ENCODE data around the gene RPS10. TPM values are rescaled to one million over a fixed set of nuclear protein-coding genes. Genes with fewer than 3 reads are reported as not detected.
"Not testable (repeated sequence)": the region's sequence is repeated elsewhere in the genome, so short reads cannot be mapped to it uniquely, and the experiment has no call there.

Gene RPS10
- total RNA-seq, 1 experiment from 2014 or later, result 3,132 TPM

GRCh38 chr6:34393191-34393965, 32.5 kb downstream of the RPS10 start:
- no peak for DNase-seq (ENCODE audit: low spot score)

GRCh38 chr6:34392497-34393190, 33.2 kb downstream of the RPS10 start, which contains the start of gene NUDT3:
Gene NUDT3 (minus strand): TSS chr6:34392669. CDS start chr6:34392362, 307 bp downstream.
- peak; percentile 91 for DNase-seq (ENCODE audit: low spot score)

- DNase-seq (ENCODE audit: low spot score), result peak; percentile 61
Measured at GRCh38 chr6:34391786-34392496, 33.9 kb downstream of the RPS10 start.

GRCh38 chr6:34391473-34391785, 34.4 kb downstream of the RPS10 start:
- no peak for DNase-seq (ENCODE audit: low spot score)

- DNase-seq (ENCODE audit: low spot score), result peak; percentile 40
Measured at GRCh38 chr6:34390531-34391472, 35.1 kb downstream of the RPS10 start.

GRCh38 chr6:34389034-34389433, 36.8 kb downstream of the RPS10 start:
- DNase-seq (ENCODE audit: low spot score), result no peak

GRCh38 chr6:34388421-34388820, 37.4 kb downstream of the RPS10 start:
- no peak for DNase-seq (ENCODE audit: low spot score)

GRCh38 chr6:34386316-34387137, 39.3 kb downstream of the RPS10 start:
- DNase-seq (ENCODE audit: low spot score), result no peak

- no peak for DNase-seq (ENCODE audit: low spot score)
Measured at GRCh38 chr6:34385793-34386195, 40.1 kb downstream of the RPS10 start.

GRCh38 chr6:34384321-34385153, 41.3 kb downstream of the RPS10 start:
- DNase-seq (ENCODE audit: low spot score), result no peak

GRCh38 chr6:34383656-34384320, 42.1 kb downstream of the RPS10 start:
- no peak for DNase-seq (ENCODE audit: low spot score)

- DNase-seq (ENCODE audit: low spot score), result no peak
Measured at GRCh38 chr6:34383161-34383631, 42.7 kb downstream of the RPS10 start.

GRCh38 chr6:34381081-34381480, 44.8 kb downstream of the RPS10 start:
- DNase-seq (ENCODE audit: low spot score), result no peak

GRCh38 chr6:34378470-34378869, 47.4 kb downstream of the RPS10 start:
- no peak for DNase-seq (ENCODE audit: low spot score)

- no peak for DNase-seq (ENCODE audit: low spot score)
Measured at GRCh38 chr6:34377984-34378383, 47.9 kb downstream of the RPS10 start.

GRCh38 chr6:34377571-34377970, 48.3 kb downstream of the RPS10 start:
- DNase-seq (ENCODE audit: low spot score), result not testable (repeated sequence)

GRCh38 chr6:34375833-34376232, 50.0 kb downstream of the RPS10 start:
- DNase-seq (ENCODE audit: low spot score), result no peak

GRCh38 chr6:34374508-34374907, 51.4 kb downstream of the RPS10 start:
- no peak for DNase-seq (ENCODE audit: low spot score)

GRCh38 chr6:34374069-34374468, 51.8 kb downstream of the RPS10 start:
- DNase-seq (ENCODE audit: low spot score), result no peak
